GM12864 (cell line): Measurements from ENCODE around the gene ADCYAP1R1.
"Not testable (repeated sequence)": the region's sequence is repeated elsewhere in the genome, so short reads cannot be mapped to it uniquely, and the experiment has no call there.

ENCODE experiments used
- DNase-seq: peaks from one replicate; pipeline ENCODE4 v3.0.0-alpha.2; 2011; ENCODE audit warnings: low read depth
- H3K4me3 ChIP-seq: 2 replicates; pipeline ENCODE4 v1.5.1; 2011; ENCODE audit warnings: mild to moderate bottlenecking, low read depth, low read length, control low read depth
- TF ChIP-seq, protein P1 (sequence below): IDR thresholded peaks from 2 replicates; pipeline ENCODE4 v1.5.1; 2011; ENCODE audit warnings: low read depth, mild to moderate bottlenecking, moderate library complexity, low read length, control low read depth, inconsistent platforms; ENCODE audit errors: missing control alignments

ADCYAP1R1 gene

DNA sequence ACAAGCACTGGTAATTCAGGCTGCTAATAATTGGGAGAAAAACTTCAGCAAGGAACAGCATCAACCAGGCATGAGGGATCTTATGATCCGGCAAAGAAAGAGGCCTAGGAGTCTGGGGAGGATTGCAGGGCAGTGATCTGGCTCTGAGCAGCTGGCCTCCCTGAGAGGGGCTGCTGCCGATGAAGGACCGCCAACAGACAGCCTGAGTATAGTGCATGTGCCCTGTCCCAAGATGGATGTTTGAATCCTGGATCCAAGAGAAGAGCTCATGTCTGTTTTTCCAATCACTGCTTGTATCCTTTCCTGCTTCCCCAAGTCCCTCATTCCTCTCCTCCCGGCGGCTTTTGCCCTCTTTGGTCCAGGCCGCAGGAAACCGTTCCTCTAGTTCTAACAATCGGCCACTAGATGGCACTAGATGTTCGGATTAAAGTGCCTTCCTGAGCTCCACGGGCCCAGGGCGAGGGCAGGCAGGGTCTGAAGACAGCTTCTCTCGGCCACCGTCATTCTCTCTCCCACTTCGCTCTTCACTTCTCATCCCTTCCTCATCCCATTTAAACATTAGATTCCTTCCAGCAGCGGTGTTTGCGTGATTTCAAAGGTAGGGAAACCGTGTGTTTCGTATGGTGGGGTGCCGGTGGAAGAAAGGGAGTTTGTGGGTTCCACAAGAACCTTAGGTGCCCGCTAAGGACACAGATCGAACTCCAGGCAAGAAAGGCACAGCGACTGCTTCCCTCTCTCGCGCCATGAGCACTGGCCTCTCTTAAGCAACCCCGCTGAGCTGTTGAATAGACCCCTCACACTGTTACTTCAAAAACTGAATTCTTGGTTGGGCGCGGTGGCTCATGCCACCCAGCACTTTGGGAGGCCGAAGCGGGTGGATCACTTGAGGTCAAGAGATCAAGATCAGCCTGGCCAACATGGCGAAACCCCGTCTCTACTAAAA lies 82.4 kb downstream of the ADCYAP1R1 start:
- TF ChIP-seq, protein P1, sequence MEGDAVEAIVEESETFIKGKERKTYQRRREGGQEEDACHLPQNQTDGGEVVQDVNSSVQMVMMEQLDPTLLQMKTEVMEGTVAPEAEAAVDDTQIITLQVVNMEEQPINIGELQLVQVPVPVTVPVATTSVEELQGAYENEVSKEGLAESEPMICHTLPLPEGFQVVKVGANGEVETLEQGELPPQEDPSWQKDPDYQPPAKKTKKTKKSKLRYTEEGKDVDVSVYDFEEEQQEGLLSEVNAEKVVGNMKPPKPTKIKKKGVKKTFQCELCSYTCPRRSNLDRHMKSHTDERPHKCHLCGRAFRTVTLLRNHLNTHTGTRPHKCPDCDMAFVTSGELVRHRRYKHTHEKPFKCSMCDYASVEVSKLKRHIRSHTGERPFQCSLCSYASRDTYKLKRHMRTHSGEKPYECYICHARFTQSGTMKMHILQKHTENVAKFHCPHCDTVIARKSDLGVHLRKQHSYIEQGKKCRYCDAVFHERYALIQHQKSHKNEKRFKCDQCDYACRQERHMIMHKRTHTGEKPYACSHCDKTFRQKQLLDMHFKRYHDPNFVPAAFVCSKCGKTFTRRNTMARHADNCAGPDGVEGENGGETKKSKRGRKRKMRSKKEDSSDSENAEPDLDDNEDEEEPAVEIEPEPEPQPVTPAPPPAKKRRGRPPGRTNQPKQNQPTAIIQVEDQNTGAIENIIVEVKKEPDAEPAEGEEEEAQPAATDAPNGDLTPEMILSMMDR, result peak; percentile 71
- no peak overlapping the region for H3K4me3 ChIP-seq
- peak; percentile 22 for DNase-seq

DNA sequence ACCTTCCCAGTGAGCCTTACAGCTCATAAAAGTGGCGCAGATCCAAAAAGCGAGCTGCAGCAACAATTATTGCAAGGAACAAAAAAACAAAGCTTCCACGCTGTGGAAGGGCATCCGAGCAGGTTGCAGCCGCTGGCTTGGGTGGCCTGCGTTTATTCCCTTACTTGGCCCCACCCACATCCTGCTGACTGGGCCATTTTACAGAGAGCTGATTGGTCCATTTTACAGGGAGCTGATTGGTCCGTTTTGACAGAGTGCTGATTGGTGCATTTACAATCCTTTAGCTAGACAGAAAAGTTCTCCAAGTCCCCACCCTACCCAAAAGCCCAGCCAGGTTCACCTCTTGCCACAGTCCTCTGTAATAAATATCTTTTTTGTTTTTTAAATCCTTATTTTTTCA lies 85.1 kb downstream of the ADCYAP1R1 start:
- no peak overlapping the region for H3K4me3 ChIP-seq
- TF ChIP-seq, protein P1, result no peak
- no peak for DNase-seq

DNA sequence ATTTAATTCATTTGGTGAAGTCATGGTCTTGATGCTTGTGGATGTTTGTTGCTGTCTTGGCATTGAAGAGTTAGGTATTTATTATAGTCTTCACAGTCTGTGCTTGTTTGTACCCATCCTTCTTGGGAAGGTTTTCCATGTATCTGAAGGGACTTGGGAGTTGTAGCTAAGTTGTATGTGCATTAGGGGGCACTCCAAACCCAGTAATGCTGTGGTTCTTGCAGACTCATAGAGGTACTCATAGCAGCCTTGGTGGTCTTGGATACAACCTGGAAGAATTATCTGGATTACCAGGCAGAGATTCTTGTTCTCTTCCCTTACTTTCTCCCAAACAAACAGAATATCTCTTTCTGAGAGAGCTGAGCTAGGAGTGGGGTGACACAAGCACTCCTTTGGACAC lies 93.2 kb downstream of the ADCYAP1R1 start:
- DNase-seq, result no peak
- H3K4me3 ChIP-seq, result no peak overlapping the region
- TF ChIP-seq, protein P1, result no peak

DNA sequence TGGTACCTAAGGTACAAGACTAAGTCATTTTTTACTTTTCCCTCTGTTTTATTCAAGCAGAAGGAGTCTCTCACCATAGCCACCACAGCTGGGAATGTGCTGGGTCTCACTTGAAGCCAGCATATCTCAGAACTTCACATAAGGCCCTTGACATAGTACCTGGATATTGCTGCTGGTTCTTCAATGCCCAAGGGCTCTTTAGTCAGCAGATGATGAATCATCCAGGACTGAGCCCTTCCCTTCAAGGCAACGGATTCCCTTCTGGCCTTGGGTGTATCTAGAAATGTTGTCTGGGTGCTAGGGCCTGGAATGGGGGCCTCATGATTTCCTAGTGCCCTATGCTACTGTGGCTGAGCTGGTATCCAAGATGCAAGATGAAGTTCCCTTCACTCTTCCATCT lies 93.9 kb downstream of the ADCYAP1R1 start:
- no peak for DNase-seq
- no peak overlapping the region for H3K4me3 ChIP-seq
- TF ChIP-seq, protein P1, result no peak

DNA sequence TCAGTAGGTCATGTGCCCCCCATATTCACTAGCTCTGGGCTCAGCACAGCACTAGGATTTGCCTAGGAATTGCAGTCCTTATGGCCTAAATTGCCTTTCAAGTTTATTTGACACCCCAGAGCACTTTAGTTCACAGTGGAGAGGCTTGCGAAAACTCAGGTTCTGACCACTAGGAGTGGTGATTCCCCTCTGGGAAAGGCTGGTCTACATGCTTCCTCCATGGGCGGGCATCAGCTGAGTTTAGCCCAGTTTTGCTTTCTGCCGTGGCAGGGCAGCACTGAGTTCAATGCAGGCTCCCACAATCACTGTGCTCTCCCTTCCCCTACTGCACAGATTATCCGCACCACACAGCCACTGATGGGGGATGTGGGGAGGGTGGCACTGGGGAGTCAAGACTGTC lies 94.4 kb downstream of the ADCYAP1R1 start:
- TF ChIP-seq, protein P1, result no peak
- H3K4me3 ChIP-seq, result no peak overlapping the region
- no peak for DNase-seq

DNA sequence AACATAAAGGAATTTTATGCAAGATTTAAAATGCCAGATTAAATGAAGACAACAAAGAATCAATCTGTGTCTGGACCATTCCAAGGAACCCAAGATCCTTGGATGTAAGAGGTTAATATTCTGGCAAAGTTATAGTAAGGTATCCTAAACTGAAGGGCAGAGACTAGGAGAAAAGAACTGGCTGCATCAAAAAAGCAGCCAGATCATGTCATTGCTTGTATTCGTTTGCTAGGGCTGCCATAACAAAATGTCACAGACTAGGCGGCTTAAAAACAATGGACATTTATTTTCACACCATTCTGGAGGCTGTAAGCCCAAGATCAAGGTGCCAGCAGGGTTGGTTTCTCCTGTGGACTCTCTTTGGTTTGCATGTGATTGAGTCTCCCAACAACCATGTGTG lies 99.7 kb downstream of the ADCYAP1R1 start:
- DNase-seq, result no peak
- TF ChIP-seq, protein P1, result no peak
- no peak overlapping the region for H3K4me3 ChIP-seq

DNA sequence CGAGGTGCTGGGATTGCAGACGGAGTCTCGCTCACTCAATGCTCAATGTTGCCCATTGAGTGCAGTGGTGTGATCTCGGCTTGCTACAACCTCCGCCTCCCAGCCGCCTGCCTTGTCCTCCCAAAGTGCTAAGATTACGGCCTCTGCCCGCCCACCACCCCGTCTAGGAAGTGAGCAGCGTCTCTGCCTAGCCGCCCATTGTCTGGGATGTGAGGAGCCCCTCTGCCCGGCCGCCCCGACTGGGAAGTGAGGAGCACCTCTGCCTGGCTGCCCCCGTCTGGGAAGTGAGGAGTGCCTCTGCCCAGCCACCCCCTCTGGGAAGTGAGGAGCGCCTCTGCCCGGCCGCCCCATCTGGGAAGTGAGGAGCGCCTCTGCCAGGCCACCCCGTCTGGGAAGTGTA lies 101.2 kb downstream of the ADCYAP1R1 start:
- H3K4me3 ChIP-seq, DNase-seq: not testable (repeated sequence)
